HG03060 (cell line): ENCODE results near the gene CHN2.
"Not testable (repeated sequence)": the region's sequence is repeated elsewhere in the genome, so short reads cannot be mapped to it uniquely, and the experiment has no call there.

Experiments used
- ATAC-seq: cut with Tn5 transposase; IDR thresholded peaks from one replicate; pipeline ENCODE4 v1.9.1; 2021; ENCODE audit warnings: low read depth, moderate number of reproducible peaks; ENCODE audit not compliant: unreplicated experiment

CHN2 gene

DNA sequence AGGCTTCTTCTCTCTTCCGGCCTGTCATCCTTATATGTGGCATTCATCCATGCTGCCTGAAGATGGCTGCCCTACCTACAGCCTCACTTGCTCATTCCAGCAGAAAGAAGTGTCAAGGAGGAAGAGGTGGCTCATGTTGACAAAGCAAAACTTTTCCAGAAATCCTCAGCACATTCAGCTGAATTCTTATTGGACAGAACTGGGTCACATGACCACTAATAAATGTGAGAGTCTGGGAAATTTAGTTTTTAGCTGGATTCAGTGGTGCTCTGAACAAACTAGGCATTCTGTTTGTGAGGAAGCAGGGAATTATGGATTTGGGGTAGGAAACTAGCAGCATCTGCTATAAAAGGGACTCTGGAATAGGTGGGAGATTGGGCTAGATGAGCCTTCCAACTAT is 58.6 kb downstream of the CHN2 start:
- ATAC-seq = no peak

DNA sequence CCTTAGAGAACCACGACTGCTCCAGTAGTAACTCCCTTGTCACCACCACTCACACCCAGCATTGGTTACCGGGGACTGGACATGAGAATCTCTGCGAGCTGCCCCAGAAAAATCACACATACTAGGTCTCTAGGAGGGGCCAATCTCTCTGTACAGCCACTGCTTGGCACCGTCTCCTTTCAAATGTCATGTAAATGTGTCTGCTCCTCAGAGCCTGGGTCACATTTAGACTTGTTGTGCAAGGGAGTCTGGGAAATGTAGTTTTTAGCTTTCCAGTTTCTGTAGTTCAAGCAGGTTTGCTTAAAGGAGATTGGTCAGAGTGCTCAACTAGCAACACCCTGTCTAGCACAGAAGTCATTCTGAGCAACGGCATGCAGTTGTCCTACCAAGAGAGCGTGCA is 60.0 kb downstream of the CHN2 start:
- no peak for ATAC-seq

GRCh38 chr7:29255199-29255878 is 60.8 kb downstream of the CHN2 start:
- no peak for ATAC-seq

GRCh38 chr7:29255906-29256692 is 61.5 kb downstream of the CHN2 start:
- ATAC-seq = no peak

GRCh38 chr7:29256693-29257002 is 62.1 kb downstream of the CHN2 start:
- no peak for ATAC-seq

DNA sequence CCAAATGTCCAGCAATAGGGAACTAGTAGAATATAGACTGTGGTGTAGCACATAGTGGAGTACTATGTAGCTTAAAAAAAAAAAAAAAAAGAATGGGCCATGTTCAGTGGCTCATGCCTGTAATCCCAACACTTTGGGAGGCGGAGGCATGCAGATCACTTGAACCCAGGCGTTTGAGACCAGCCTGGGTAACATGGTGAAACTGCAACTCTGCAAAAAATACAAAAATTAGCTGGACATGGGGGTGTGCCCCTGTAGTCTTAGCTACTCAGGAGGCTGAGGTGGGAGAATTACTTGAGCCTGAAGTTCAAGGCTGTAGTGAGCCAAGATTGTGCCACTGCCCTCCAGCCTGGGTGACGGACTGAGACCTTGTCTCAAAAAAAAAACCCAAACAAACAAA is 64.4 kb downstream of the CHN2 start:
- ATAC-seq = no peak

DNA sequence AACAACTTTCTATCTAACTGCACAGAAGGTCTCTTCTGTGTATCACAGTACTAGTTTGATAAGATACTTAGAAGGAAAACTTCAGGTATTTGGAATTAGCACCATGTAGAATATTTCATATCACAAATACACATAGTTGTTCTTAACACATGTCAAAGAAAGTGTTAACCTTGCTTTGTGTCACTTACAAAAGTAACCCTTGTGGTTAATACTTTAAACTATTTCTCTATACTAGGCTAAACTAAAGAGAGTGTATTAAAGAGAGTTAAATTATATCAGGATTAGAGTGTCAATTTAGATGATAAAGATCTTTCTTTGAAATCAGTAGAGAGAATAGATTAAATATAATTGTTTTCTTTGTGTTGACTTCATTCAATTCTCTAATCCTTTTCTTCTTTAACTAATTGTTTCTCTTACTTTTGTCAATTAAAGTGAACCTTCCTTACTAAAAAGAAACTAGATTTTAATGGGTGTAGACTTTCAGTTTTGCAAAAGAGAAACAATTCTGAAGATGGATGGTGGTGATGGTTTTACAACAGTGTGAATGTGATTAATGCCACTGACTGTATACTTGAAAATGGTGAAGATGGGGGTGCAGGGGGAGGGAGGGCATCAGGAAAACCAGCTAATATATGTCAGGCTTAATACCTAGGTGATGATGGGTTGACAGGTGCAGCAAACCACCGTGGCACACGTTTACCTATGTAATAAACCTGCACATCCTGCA is 67.8 kb downstream of the CHN2 start:
- ATAC-seq = no peak

GRCh38 chr7:29263601-29264207 is 69.1 kb downstream of the CHN2 start:
- ATAC-seq = not testable (repeated sequence)

DNA sequence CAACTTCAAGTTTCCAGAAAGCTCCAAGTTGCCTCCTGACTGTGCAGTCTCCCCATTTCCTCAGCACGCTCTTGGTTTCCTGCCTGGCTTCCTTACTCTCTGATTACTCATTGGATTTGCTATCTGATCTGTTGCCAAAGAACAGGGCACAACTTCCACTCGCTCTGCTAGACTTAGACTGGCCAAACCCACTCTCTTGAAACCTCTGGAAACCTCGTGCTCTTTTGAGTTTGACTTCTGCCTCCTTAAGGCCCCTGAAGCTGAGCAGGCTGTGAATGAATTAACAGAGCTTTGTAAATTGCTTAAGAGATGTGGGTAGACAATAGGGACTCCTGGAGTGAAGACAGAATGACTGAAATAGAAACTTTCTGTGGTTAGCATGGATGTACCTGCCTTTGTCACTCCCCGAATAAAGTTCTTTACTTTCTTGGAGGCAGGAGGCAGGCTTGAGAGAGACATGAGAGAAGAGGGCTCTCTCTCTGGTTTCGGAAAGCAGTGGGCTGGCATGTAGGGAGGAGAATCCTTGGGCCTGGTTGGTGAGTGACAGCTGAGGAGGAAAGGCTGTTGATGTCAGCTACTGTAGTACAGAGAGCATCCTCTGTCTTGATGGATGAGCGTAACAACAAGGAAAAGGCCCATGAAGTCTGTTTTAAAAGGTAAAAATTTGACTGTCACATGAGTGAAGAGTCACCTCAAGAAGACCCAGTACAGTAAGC is 70.8 kb downstream of the CHN2 start:
- no peak for ATAC-seq

DNA sequence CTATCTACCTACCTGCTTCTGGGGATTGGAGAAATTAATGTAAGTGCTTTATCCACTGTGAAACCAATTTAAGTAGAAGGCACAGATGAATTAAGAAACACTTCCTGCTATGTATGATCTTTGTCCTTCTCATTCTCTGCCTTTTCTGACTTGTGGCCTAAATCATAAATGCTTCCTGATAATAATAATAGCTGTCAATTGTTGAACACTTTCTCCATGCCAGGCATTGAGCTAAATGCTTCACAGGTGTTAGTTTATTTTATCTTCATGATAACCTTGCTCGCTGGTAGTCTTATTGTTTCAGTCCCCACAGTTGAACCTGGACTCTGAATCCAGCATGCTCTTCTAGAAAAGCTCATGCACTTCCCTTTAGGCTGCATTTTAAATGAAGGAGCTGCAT is 75.4 kb downstream of the CHN2 start:
- ATAC-seq = no peak

DNA sequence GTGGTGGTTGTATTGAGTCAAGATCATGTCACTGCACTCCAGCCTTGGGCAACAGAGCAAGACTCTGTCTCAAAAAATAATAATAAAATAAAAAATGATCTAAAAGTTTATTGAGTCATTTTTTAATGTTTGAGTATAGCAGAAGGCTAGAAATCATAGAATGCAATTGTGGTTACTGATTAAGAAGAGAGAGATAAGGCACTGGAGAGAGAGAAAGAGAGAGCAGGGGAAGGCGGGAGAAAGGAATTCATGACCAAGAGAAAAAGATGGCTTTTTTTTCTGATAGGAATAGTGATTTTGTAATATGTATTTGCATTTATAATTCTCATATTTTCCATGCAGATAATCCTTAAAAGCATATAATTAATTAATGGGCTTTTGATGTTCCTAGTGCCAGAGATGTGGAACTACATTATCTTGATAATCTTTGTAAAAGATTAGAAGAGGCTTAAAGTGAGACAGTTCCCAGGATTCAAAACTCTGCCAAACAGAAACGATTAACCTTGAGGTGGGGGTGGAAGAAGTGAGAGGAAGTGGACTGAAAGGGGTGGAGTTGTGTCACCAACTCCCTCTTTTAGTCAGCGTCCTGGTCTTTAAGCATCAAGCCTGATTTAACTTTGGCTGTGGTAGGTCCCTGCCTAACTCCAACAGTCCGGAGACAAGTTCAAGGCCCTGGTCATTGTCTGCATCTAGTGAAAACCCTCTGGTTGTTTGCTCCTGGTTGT is 76.2 kb downstream of the CHN2 start:
- ATAC-seq = no peak

GRCh38 chr7:29271319-29271658 is 76.7 kb downstream of the CHN2 start:
- ATAC-seq = no peak

- ATAC-seq = no peak
Observed at GRCh38 chr7:29272057-29272456, 77.5 kb downstream of the CHN2 start.

DNA sequence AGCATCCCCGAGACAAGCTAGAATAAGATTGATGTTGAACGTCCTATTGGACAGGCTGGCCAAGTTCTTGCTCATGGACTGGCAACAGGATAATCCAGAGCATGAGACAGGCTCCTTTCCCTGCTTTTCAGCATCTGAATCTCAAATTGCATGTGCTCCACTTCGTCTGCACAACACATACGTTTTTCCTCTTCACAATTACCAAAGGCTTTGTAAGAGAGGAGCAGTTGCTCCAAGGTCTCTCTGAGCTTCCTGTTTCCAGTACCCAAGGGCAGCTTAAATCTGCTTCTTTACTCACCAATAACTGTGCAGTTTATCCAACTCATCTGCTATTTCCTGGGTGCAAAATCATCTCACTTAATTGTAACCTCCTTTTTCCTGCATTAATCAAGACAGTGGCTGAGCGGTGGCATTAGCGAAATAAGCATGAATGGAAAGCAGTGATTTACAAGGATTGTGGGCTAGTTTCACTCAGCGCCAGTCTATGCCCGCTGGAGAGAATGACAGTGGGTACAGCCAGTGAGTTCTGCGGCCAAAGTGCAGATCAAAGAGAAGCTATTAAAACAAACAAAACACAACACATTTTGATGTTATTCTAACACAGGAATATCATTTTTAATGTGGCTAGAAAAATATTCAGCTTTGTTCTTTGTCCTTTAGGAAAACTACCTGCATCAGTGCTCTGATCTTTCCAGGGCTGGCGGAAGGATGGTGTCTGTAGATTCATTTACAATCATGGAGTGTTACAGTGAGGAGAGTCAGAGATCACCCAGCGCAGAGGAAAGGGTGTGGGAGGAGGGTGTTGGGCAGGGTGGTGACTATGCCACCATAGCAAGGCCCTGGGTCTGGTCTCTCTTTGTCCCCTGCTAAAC is 79.8 kb downstream of the CHN2 start:
- no peak for ATAC-seq

- ATAC-seq = no peak
Observed at GRCh38 chr7:29275018-29275318, 80.4 kb downstream of the CHN2 start.

DNA sequence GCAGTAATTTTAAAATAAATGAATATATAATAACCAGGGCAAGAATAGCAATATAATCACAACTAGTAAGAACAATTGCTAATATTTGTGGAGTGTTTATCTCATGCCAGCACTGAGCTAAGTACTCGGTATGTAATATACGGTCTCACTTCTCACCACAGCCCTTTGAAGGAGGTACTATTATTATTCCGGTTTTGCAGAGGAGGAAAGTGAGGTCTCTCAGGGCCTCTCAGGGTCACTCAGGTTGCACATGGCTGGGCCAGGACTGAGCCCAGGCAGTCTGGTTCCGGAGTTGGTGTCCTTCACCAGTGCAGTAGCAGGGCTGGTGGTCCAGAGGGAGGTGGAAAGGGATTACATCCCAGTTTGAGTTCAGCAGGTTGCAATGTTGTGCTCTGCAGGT is 80.9 kb downstream of the CHN2 start:
- no peak for ATAC-seq

DNA sequence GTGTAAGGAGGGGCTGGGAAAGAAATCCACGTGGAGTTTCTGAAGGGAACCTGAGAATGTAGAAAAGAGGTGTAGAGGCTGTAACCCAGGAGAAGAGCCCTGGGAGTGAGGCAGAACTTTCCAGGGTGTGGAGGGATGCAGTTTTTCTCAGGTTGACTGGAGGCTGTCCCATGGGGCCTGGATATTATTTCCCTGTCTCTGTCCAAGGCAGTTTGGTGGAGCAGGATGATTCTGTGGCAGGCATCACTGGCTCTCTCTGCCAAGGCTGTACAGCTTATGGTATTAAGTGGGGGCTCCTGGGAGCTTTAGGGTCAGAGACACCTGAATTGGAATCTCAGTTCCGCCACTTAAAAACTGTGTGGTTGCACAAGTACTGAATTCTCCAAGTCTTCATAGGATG is 81.6 kb downstream of the CHN2 start:
- no peak for ATAC-seq

DNA sequence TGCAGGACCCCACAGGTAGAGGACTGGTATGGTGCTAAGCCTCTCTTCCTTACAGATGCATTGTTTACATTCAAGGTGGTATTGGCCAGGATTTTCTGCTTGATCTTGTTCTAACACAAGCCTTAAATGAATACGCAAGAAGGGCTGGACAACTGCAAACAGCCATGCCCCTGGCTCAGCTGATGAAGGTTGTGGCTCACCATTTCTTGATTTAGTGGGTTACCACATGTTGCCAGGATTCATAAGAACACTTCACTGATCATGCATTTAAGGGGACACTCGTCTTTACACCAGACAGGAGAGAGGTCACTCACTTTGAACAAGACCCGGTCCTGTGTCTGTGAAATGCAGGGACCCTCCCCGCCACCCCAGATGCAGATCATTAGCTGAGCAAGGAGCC is 82.2 kb downstream of the CHN2 start:
- ATAC-seq = no peak

DNA sequence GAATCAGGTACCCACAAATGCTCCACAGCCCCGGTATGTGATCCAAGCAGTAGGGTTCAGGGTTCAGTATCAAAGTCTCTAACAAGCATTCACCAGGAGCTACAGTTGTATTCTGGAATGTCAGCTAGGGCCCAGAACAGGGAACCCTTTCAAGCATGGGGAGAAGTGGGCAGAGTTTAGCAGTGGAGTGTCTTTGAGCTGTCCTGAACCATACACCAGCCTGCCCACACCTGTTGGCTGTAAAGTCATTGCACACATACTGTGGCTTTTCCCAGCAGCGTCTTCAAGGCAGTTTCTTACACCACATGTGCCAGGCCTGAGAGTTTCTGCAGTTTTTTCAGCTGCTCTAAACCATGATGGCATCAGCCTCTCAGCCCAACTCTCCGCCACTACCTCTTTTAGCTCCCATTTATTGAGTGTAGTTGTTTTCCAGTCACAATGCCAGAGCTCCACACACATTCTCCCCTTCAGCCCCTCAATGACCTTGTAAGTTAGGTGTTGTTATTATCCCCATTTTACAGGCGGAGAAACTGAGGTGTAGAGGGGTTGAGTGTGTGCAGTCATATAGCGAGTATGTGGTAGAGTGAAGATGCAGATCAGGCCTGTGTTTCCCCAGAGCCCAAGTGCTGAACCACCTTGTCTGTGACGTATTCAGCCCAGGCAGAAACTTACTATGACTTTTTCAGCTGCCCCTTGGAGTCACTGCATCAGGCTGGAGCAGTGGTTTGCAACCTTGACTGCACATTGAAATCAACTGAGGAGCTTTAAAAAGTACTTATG is 83.1 kb downstream of the CHN2 start:
- no peak for ATAC-seq
